ENCODE measurements around the gene DAPK2.

The DAPK2 gene

DNA sequence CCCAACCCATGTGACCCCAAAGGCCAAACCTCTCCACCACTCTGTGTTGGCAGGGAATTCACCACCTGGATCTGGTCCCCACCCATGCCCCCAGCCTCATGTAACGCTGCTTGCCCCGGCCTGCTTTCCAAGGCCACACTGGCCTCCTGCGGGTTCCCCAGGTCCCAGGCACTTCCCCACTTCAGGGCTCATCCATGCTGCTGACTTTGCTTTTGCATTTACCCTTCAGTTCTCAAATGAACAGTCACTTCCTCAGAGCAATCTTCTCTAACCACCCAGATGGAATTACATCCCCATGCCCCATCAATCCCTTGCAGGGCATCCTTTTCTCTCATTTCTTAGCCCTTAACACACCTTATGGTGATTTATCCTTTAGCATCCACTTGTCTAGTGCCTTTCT lies 9.2 kb downstream of the DAPK2 start:
- TF ChIP-seq SNAI2 (CRISPR knock-in tag; IDR thresholded peaks at IDR 0.05), result no peak
- no peak for TF ChIP-seq ZC3H10 (CRISPR knock-in tag; IDR thresholded peaks at IDR 0.05)
- no peak for TF ChIP-seq ZNF565 (CRISPR knock-in tag; conservative IDR thresholded peaks at IDR 0.05; ENCODE audit: low read depth)
- no peak for TF ChIP-seq TOX (CRISPR knock-in tag; IDR thresholded peaks at IDR 0.05; ENCODE audit: borderline replicate concordance)
- TF ChIP-seq, protein P1, sequence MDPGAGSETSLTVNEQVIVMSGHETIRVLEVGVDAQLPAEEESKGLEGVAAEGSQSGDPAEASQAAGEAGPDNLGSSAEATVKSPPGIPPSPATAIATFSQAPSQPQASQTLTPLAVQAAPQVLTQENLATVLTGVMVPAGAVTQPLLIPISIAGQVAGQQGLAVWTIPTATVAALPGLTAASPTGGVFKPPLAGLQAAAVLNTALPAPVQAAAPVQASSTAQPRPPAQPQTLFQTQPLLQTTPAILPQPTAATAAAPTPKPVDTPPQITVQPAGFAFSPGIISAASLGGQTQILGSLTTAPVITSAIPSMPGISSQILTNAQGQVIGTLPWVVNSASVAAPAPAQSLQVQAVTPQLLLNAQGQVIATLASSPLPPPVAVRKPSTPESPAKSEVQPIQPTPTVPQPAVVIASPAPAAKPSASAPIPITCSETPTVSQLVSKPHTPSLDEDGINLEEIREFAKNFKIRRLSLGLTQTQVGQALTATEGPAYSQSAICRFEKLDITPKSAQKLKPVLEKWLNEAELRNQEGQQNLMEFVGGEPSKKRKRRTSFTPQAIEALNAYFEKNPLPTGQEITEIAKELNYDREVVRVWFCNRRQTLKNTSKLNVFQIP (CRISPR knock-in tag; IDR thresholded peaks at IDR 0.05; ENCODE audit: borderline replicate concordance, low read depth), result no peak
- TF ChIP-seq, protein P2, sequence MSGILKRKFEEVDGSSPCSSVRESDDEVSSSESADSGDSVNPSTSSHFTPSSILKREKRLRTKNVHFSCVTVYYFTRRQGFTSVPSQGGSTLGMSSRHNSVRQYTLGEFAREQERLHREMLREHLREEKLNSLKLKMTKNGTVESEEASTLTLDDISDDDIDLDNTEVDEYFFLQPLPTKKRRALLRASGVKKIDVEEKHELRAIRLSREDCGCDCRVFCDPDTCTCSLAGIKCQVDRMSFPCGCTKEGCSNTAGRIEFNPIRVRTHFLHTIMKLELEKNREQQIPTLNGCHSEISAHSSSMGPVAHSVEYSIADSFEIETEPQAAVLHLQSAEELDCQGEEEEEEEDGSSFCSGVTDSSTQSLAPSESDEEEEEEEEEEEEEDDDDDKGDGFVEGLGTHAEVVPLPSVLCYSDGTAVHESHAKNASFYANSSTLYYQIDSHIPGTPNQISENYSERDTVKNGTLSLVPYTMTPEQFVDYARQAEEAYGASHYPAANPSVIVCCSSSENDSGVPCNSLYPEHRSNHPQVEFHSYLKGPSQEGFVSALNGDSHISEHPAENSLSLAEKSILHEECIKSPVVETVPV (CRISPR knock-in tag; IDR thresholded peaks at IDR 0.05), result no peak
- no peak for TF ChIP-seq RARB (CRISPR knock-in tag; IDR thresholded peaks at IDR 0.05)
- no peak for TF ChIP-seq ESRRG (CRISPR knock-in tag; IDR thresholded peaks at IDR 0.05)
- TF ChIP-seq ZNF70 (CRISPR knock-in tag; IDR thresholded peaks at IDR 0.05), result no peak
- TF ChIP-seq PPARA (CRISPR knock-in tag; IDR thresholded peaks at IDR 0.05; ENCODE audit: borderline replicate concordance), result no peak
- TF ChIP-seq GLIS3 (CRISPR knock-in tag; IDR thresholded peaks at IDR 0.05), result no peak
- TF ChIP-seq BACH2 (CRISPR knock-in tag; IDR thresholded peaks at IDR 0.05; ENCODE audit: borderline replicate concordance), result no peak
- no peak for TF ChIP-seq ZFP3 (CRISPR knock-in tag; IDR thresholded peaks at IDR 0.05)
- ATAC-seq, result no peak

DNA sequence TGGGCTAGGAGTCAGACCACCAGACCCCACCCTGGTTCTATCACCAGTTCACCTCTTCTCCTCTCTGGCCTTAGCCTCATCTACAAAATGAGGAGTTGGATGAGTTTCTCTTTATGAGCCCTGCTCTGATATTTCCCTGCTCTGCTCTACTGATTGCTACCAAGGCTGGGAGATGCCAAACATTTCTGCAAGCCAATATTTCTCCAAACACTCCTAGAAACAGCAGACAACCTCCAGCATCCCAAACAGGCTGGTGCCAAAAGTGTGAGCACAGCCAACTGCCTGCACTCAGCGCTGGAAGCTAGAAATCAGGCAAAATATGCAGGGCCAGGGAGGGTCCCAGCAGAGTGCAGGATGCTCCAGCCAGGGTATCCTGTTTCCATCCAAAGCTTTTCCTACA lies 10.8 kb downstream of the DAPK2 start:
- TF ChIP-seq ZFP30 (CRISPR knock-in tag; IDR thresholded peaks at IDR 0.05) (no peak), ESRRG (CRISPR knock-in tag; IDR thresholded peaks at IDR 0.05) (no peak), CSDC2 (CRISPR knock-in tag; IDR thresholded peaks at IDR 0.05) (no peak), OSR1 (CRISPR knock-in tag; IDR thresholded peaks at IDR 0.05) (no peak), ARNTL (CRISPR knock-in tag; IDR thresholded peaks at IDR 0.05; ENCODE audit: borderline replicate concordance, low read depth) (no peak), ZNF8 (CRISPR knock-in tag; IDR thresholded peaks at IDR 0.05) (no peak), SNAI2 (CRISPR knock-in tag; IDR thresholded peaks at IDR 0.05) (no peak), ZFP3 (CRISPR knock-in tag; IDR thresholded peaks at IDR 0.05) (no peak)
- TF ChIP-seq, protein P3, sequence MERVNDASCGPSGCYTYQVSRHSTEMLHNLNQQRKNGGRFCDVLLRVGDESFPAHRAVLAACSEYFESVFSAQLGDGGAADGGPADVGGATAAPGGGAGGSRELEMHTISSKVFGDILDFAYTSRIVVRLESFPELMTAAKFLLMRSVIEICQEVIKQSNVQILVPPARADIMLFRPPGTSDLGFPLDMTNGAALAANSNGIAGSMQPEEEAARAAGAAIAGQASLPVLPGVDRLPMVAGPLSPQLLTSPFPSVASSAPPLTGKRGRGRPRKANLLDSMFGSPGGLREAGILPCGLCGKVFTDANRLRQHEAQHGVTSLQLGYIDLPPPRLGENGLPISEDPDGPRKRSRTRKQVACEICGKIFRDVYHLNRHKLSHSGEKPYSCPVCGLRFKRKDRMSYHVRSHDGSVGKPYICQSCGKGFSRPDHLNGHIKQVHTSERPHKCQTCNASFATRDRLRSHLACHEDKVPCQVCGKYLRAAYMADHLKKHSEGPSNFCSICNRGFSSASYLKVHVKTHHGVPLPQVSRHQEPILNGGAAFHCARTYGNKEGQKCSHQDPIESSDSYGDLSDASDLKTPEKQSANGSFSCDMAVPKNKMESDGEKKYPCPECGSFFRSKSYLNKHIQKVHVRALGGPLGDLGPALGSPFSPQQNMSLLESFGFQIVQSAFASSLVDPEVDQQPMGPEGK (CRISPR knock-in tag; IDR thresholded peaks at IDR 0.05; ENCODE audit: borderline replicate concordance), result no peak
- TF ChIP-seq, protein P1 (CRISPR knock-in tag; IDR thresholded peaks at IDR 0.05; ENCODE audit: borderline replicate concordance, low read depth), result no peak
- ATAC-seq, result no peak

DNA sequence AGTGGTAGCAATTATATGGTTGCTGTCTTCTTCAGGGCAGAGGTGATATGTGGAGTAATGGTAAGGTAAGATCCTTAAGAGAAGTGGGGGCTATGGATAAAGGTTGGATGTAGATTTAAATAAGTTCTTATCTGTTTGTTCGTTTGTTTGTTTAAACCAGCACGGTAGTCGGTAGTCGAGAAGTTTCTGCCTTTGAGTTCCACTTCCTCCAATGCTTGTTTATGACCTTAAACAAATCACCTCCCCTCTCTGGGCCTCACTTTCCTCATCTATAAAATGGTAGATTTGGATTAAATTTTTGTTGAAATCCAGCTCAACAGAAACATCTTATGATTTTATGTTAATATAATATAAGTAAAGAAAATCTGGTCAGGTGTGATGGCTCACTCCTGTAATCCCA lies 11.8 kb downstream of the DAPK2 start:
- TF ChIP-seq, protein P4, sequence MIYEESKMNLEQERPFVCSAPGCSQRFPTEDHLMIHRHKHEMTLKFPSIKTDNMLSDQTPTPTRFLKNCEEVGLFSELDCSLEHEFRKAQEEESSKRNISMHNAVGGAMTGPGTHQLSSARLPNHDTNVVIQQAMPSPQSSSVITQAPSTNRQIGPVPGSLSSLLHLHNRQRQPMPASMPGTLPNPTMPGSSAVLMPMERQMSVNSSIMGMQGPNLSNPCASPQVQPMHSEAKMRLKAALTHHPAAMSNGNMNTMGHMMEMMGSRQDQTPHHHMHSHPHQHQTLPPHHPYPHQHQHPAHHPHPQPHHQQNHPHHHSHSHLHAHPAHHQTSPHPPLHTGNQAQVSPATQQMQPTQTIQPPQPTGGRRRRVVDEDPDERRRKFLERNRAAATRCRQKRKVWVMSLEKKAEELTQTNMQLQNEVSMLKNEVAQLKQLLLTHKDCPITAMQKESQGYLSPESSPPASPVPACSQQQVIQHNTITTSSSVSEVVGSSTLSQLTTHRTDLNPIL (CRISPR knock-in tag; IDR thresholded peaks at IDR 0.05; ENCODE audit: low read depth), result no peak
- TF ChIP-seq BACH2 (CRISPR knock-in tag; IDR thresholded peaks at IDR 0.05; ENCODE audit: borderline replicate concordance), result no peak
- TF ChIP-seq, protein P3 (CRISPR knock-in tag; IDR thresholded peaks at IDR 0.05; ENCODE audit: borderline replicate concordance), result no peak
- TF ChIP-seq RARB (CRISPR knock-in tag; IDR thresholded peaks at IDR 0.05), result no peak
- no peak for TF ChIP-seq ISL1 (CRISPR knock-in tag; IDR thresholded peaks at IDR 0.05)
- TF ChIP-seq ARNTL (CRISPR knock-in tag; IDR thresholded peaks at IDR 0.05; ENCODE audit: borderline replicate concordance, low read depth), result no peak

More for the DNA sequence above, 11.8 kb downstream of the DAPK2 start:
- no peak for ATAC-seq
